Measurements from ENCODE around the gene SEMA4A.
"Not testable (repeated sequence)": the region's sequence is repeated elsewhere in the genome, so short reads cannot be mapped to it uniquely, and the experiment has no call there.

The SEMA4A gene

DNA sequence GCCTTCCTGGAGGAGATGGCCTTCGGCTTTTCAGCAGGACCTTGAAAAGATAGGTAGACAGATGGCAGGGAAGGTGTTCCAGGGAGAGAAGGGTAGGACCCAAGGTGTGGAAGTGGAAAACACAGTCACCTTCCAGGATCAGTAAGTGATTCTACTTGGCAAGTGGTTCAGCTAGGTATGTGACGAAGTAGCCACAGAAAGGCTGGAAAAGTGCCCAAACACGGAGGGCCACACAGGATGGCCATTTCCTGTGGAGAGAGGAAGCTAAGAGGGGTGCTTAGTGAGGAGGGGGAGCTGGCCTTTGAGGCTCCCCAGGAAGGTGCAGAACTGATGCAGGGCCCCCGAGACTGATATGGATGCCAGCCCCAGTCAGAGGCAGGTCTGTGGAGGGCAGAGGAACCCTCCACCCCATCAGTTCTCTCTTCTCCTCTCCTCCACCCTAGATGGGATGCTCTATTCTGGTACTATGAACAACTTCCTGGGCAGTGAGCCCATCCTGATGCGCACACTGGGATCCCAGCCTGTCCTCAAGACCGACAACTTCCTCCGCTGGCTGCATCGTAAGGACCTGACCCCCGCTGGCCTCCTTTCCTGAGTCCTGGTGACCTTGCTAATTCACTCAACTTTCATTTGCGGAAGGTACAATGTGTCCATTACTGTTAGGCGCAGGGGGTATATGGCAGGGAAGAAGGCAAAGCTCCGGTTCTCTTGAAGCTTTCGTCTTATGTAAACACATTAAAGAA lies 6.8 kb downstream of the SEMA4A start:
- no peak for DNase-seq (ENCODE audit: low spot score)

- DNase-seq (ENCODE audit: low spot score) = peak; percentile 91
Measured at GRCh38 chr1:156160743-156161171, 7.4 kb downstream of the SEMA4A start.

GRCh38 chr1:156162430-156163037 lies 9.1 kb downstream of the SEMA4A start:
- no peak for DNase-seq (ENCODE audit: low spot score)

GRCh38 chr1:156163712-156164111 lies 10.3 kb downstream of the SEMA4A start:
- no peak for DNase-seq (ENCODE audit: low spot score)

GRCh38 chr1:156164125-156164831 lies 10.9 kb downstream of the SEMA4A start:
- DNase-seq (ENCODE audit: low spot score) = no peak

DNA sequence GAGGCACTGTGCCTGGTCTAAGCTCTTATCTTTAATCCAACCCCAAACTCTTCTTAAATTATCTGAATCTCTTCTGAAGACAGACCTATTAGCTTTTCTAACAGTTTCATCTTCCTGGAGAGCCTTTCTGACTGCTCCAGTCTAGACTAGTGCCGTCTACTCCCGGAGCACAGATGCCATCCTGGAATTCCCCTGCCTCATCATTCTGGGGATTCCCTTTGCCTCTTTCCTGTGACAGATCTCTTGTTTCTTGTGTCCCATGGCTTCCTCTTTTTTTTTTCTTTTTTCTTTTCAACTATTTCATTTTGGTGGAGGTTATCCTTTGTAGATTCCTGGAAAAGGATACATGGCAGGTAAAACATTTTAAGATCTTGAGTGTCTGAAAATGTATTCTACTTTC lies 11.7 kb downstream of the SEMA4A start:
- no peak for DNase-seq (ENCODE audit: low spot score)

GRCh38 chr1:156167536-156167935 lies 14.2 kb downstream of the SEMA4A start:
- no peak for DNase-seq (ENCODE audit: low spot score)

DNA sequence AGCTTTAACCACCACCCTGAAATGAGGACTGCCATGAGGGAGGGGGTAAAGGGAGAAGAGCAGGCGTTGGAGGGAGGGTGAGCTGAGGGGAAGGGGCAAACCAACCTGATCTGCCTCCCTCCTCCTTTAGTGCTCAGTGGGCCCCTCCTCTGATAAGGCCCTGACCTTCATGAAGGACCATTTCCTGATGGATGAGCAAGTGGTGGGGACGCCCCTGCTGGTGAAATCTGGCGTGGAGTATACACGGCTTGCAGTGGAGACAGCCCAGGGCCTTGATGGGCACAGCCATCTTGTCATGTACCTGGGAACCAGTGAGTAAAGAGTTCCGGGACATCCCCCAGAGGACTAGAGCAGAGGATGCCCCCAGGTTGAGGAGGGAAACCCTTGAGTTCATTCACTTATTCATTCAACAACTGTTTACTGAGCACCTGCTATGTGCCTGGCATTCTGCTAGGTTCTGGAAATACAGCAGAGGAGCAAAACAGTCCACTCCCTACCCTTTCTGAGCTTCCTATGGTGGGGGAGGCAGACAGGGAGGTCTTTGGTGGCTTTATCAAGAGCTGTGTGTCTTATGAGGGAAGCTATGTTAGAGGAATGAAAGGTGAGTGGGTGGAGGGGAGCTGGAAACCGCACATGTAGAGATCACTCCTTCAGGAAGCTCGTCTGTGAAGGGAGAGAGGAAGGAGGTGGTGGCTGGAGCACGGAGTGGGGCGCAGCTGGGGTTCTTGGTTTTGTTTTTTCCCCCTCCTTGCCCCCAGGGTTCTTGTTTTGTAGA lies 19.5 kb downstream of the SEMA4A start:
- peak; percentile 49 for DNase-seq (ENCODE audit: low spot score)

DNA sequence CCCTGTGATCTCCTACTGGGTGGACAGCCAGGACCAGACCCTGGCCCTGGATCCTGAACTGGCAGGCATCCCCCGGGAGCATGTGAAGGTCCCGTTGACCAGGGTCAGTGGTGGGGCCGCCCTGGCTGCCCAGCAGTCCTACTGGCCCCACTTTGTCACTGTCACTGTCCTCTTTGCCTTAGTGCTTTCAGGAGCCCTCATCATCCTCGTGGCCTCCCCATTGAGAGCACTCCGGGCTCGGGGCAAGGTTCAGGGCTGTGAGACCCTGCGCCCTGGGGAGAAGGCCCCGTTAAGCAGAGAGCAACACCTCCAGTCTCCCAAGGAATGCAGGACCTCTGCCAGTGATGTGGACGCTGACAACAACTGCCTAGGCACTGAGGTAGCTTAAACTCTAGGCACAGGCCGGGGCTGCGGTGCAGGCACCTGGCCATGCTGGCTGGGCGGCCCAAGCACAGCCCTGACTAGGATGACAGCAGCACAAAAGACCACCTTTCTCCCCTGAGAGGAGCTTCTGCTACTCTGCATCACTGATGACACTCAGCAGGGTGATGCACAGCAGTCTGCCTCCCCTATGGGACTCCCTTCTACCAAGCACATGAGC lies 23.3 kb downstream of the SEMA4A start:
- no peak for DNase-seq (ENCODE audit: low spot score)

DNA sequence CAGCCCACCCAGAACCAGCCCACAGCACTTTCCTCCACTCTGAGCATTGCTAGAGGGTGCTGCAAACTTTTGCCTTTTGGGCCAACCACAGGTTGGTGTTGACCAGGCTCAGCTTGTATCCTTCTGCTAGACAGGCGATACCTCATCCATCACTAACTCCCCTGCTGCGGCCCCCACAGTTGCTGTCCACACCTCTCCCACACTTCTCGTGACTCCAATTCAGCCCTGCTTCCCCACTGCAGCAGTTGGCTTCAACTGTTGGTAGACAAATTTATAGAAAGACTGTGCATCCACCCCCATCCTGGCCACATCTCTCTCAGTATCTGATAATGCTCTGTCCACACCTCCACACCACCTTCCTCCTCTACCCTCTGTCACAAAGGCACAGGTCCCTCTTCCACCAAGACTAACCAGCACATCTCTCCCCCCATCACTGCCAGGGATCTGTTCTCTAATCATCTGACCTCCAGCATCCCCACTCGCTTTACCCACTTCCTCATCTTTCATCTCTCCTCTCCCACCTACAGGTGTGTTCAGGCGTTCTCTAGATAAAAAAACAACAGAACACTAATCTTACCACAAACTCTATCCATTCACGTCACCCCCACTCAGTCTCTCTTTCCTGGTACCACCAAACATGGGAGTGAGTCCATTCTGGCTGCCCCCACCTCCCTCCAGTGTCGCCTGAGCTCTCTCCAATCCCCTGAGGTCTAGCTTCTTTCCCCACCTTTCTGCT lies 24.7 kb downstream of the SEMA4A start:
- DNase-seq (ENCODE audit: low spot score) = no peak

- DNase-seq (ENCODE audit: low spot score) = no peak
Measured at GRCh38 chr1:156180471-156180870, 27.1 kb downstream of the SEMA4A start.

- DNase-seq (ENCODE audit: low spot score) = not testable (repeated sequence)
Measured at GRCh38 chr1:156181391-156181924, 28.1 kb downstream of the SEMA4A start.

DNA sequence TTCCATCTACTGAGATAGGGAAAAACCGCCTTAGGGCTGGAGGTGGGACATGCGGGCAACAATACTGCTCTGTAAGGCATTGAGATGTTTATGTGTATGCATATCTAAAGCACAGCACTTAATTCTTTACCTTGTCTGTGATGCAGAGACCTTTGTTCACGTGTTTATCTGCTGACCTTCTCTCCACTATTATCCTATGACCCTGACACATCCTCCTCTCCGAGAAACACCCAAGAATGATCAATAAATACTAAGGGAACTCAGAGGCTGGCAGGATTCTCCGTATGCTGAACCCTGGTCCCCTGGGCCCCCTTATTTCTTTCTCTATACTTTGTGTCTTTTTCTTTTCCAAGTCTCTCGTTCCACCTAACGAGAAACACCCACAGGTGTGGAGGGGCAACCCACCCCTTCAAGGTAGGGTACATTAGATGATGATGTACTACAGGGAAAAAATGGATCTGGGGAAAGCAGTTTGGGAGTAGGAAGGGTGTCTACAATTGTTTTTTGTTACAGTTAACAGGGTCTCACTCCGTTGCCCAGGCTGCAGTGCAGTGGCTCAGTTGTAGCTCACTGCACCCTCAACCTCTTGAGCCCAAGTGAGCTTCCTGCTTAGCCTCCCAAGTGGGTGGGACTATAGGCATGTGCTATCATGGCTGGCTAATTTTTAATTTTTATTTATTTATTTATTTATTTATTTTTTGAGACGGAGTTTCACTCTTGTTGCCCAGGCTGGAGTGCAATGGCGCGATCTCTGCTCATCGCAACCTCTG lies 28.8 kb downstream of the SEMA4A start:
- DNase-seq (ENCODE audit: low spot score) = not testable (repeated sequence)

DNA sequence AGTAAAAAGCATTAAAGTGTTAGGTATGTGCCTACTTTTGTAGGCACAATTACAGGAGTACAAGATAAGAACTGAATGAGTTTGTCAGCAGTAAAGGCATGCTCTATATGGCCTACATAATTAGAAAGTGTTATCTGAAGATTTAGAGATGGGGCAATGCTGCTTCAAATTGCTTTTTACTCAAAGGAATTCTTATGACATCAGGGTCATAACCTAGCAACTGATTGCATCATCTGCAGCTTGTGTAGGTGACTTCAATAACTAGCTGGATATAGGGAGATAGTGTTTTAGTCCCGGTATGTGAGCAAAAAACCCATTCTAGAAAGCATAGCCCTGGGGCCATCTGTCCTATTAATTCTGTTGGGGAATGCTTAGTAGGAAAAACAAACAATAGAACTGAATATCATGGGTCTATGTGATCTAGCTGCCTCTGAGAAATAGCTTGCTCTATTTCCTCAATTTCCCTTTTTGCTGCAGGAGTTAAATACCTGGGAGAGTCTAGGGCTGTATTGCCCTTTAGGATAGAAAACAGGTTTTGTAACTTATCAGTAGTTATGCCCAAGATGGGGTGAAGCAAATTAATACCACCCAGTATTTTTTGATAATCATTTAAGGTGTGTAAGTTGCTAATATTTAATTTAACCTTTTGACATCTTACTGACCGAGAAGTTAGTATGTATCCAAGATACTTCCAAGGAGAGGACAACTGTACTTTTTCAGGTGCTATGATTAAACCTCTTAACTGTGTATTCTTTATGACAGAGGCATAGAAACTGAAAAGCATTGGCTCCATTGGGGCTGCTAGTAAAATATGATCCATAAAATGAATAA lies 33.2 kb downstream of the SEMA4A start:
- not testable (repeated sequence) for DNase-seq (ENCODE audit: low spot score)

DNA sequence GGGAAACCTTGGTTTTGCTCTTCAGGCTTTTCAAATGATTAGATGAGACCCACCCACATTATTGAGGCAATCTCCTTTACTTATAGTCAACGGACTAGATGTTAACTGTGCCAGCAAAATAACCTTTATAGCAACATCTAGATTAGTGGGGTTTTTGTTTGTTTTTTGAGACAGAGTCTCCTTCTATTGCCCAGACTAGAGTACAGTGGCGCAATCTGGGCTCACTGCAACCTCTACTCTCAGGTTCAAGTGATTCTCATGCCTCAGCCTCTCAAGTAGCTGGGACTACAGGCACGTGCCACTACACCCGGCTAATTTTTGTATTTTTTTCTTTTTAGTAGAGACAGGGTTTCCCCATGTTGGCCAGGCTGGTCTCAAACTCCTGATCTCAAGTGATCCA lies 36.9 kb downstream of the SEMA4A start:
- DNase-seq (ENCODE audit: low spot score) = not testable (repeated sequence)

DNA sequence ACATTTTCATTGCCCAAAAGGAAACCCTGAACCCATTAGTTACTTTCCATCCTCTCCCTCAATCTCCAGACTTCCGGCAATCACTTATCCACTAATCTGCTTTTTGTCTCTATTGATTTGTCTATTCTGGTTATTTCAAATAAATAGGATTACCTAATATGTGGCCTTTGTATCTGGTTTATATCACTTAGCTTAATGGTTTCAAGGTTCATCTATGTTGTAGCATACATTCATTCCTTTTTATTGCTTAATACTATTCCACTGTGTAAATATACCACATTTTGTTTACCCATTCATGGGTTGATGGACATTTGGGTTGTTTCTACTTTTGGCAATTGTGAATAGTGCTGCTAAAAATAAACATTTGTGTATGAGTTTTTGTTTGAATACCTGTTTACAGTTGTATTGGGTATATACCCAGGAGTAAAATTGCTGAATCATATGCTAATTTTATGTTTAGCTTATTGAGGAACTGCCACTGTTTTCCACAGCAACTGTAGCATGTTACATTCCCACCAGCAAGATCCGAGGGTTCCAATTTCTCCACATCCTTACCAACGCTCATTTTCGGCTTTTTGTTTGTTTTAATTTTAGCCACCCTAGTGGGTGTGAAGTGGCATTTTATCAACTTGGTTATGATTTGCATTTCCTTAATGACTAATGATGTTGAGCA lies 38.0 kb downstream of the SEMA4A start:
- no peak for DNase-seq (ENCODE audit: low spot score)

GRCh38 chr1:156193208-156193487 lies 39.8 kb downstream of the SEMA4A start:
- DNase-seq (ENCODE audit: low spot score) = no peak

- DNase-seq (ENCODE audit: low spot score) = peak; percentile 96
Measured at GRCh38 chr1:156193488-156194299, 40.3 kb downstream of the SEMA4A start, which contains the start of gene SLC25A44. Gene SLC25A44, plus strand, starts transcription at chr1:156194104. Its CDS starts 5,744 bp downstream, at chr1:156199848.

Data from iPS-NIHi11 (cell line).